ENCODE results near the gene RABL2B.

The RABL2B gene

DNA sequence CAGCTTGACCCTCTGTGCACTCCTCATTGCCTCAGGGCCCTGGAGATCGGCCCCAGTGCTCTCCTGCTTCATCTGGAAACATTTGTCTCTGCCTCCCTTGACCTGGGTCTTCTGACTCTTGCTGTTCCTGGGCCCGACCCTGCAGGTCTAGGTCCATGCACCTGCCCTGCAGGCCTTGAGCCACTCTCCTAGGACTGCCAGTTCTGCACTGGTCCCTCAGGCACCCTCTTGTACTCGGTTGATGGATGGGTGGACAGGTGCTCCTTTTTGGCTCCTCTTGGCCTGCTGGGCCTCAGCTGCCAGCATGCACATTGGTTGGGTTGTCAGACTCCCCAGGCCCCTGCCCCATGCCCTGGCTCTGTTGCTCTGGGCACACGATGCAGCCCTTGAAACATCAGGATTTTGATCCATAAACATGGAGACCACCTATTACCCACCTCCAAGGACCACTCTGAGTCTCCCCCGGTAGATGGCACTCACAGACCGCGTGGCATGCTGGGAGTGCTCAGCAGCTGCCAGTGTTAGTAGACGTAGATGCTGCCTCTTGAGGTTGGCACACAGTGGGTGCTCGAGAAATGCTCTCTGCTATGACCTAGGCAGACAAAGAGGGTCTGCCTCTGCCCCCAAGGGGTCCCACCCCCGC is 65.6 kb downstream of the RABL2B start:
- Histone ChIP-seq H3K9me3 (ENCODE audit: severe bottlenecking) (no peaks in the 10 kb centered on the region), H3K27me3 (ENCODE audit: insufficient read depth, poor library complexity, severe bottlenecking) (no peaks in the 10 kb centered on the region), H3K27ac (ENCODE audit: poor library complexity, severe bottlenecking) (no peak overlapping the region), H3K4me1 (ENCODE audit: insufficient read depth, poor library complexity, severe bottlenecking) (no peaks in the 10 kb centered on the region), H3K36me3 (ENCODE audit: low read depth) (no peaks in the 10 kb centered on the region), H3K4me3 (ENCODE audit: severe bottlenecking) (no peak overlapping the region)
- TF ChIP-seq, protein P1, sequence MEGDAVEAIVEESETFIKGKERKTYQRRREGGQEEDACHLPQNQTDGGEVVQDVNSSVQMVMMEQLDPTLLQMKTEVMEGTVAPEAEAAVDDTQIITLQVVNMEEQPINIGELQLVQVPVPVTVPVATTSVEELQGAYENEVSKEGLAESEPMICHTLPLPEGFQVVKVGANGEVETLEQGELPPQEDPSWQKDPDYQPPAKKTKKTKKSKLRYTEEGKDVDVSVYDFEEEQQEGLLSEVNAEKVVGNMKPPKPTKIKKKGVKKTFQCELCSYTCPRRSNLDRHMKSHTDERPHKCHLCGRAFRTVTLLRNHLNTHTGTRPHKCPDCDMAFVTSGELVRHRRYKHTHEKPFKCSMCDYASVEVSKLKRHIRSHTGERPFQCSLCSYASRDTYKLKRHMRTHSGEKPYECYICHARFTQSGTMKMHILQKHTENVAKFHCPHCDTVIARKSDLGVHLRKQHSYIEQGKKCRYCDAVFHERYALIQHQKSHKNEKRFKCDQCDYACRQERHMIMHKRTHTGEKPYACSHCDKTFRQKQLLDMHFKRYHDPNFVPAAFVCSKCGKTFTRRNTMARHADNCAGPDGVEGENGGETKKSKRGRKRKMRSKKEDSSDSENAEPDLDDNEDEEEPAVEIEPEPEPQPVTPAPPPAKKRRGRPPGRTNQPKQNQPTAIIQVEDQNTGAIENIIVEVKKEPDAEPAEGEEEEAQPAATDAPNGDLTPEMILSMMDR (IDR thresholded peaks at IDR 0.05; ENCODE audit: poor library complexity, severe bottlenecking), result no peak
- ATAC-seq (ENCODE audit: low read depth) (no peak), DNase-seq (ENCODE audit: low spot score) (no peak)

Data from RWPE2 (cell line).